NCI-H2029 (cell line): ENCODE results near the gene NPTX2.

Source experiments
- DNase-seq: peaks from one replicate; lab custom pipeline; 2025; lab: John Stamatoyannopoulos, UW

The NPTX2 gene

GRCh38 chr7:98618786-98619185 is 1.7 kb downstream of the NPTX2 start:
- peak; percentile 19 for DNase-seq

DNA sequence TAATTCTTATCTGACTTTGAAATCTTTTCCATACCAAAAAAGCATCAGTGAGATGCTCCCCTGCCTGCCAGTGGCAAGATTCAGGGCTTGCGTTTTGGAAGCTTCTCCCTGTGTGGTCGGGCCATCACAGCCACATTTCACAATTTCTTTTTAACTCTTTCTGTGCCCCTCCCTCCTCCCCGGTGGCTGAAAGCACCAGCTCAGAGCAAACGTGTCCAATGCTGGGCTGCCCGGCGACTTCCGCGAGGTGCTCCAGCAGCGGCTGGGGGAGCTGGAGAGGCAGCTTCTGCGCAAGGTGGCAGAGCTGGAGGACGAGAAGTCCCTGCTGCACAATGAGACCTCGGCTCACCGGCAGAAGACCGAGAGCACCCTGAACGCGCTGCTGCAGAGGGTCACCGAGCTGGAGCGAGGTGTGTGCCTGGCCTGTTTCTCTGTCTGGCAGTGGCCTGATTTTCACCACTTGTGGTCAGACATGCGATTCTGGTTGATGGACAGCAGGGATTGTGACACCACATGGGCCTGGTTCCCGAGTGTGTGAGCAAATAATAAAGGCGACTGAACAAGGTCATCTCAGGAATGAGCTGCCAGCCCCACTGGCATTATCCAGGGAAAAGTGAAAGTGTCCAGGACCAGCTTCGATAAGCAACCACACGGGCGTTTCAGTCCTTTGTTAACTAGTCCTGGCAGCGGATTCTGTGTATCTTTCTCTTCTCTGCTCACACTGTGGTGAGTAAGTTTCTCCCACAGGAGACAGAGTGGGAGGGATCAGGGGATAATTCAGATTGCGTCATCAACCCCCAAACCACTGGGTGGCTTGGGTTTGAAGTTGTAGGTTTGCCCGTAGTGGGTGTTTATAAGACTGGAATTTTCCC is 2.6 kb downstream of the NPTX2 start:
- DNase-seq = peak; percentile 62

DNA sequence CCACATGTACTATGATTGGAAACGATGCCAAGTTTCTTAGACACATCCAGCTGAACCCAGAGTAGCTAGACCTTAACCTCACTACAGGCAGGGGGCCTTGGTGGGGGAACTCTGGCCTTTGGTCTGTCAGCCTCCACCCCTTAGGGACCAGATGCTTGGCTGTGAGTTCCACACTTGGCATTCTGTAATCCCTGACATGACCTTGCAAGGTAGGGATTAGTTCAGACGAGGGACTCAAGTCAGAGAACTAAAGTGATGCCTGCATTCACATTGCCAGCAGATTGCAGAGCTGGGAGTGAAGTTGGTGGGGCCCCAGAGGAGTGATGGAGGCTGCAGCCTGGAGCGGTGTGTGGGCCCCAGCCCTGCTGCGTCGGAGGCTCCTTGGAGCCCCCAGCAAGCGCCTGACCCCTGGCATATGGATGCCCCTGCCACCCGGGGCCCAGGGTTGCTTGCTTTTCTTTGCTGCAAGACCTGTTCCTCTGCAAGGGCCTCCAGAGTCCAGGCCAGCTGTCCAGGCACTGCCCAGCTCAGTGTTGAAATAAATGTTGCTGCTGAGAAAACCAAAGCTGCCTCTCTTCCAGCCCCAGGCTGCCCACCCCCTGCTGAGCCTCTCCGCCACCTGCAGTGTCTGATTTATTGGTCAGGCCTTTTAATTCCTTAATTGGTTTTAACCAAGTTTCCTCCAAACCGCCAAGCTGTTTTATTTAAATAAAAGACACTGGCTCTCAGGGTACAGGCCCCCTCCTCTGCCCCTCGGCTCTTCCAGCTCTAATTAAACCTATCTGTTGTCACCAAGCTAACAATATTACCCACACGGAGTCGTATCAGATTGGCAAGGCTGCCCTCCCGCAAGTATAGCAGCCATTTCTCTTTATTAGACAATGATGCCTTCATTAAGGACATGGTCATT is 4.7 kb downstream of the NPTX2 start:
- DNase-seq = no peak

- DNase-seq = no peak
These were observed 5.8 kb downstream of the NPTX2 start for GRCh38 chr7:98622926-98623325.

DNA sequence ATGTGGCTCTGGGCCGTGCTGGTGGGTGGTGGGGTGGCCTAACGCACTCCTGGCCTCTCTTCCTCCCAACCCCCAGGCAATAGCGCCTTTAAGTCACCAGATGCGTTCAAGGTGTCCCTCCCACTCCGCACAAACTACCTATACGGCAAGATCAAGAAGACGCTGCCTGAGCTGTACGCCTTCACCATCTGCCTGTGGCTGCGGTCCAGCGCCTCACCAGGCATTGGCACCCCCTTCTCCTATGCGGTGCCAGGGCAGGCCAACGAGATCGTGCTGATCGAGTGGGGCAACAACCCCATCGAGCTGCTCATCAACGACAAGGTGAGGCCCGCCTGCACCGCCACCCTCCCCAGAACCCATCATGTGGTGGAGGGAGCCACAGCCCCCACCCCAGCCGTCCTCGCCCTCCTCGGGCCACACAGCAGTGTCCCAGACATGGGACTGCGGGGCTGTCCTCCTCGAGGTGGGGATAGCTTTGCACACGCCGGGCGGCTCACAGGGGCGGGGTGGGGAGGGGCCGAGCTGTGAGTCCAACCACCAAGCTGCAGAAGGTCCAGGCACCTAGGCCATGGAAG is 7.8 kb downstream of the NPTX2 start:
- no peak for DNase-seq

DNA sequence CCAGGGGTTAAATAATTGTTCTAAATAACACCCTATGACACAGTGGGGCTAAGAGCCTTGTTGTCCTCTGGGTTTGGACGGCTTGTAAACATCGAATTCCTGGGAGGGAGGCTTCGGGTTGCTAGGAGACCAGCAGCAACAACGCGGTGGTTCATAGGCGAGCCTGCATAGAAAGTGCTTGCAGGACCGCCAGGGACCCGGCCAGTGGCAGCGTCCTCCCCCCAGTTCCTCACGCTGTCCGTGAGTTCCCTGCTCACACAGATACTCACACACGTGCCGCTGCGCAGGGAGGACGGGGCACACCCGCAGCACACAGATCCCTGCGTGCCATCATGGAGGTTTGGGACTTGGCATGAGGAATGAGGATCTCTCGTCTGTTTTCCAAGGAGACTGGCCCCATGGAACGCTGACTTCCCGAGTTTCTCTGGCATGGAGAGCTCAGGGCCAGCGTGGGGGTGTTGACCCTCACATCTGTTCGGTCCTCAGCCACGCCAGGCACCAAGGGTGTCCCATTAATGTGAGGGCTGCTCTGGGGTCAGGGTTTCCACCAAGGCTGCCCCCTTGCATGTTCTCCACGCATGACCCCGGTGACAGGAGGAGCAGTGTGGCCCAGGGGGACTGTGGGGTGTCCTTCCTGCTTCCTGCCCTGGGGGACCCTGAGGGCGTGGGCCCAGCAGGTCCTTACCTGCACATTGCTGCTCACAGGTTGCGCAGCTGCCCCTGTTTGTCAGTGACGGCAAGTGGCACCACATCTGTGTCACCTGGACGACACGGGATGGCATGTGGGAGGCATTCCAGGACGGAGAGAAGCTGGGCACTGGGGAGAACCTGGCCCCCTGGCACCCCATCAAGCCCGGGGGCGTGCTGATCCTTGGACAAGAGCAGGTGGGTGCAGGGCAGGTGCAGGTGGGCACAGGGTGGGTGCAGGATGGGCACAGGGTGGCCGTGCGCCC is 9.7 kb downstream of the NPTX2 start:
- DNase-seq = no peak

DNA sequence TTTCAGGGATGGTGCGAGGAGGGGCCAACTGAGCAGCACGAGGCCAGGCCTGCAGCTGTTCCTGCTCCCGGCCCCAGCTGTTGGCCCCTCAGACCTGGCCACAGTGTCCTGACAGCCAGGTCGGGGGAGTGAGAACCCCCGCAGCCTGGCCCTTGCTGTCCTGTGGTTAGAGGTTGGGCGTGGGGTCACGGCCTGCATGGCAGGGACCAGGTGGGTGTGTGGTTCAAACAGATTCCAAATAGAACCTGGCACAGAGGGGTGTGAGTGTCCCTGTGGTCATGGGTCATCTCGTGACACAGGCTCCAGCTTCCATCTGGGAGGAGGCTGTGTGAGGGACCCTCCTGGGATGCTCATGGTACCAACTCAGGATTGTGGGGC is 10.3 kb downstream of the NPTX2 start:
- no peak for DNase-seq

DNA sequence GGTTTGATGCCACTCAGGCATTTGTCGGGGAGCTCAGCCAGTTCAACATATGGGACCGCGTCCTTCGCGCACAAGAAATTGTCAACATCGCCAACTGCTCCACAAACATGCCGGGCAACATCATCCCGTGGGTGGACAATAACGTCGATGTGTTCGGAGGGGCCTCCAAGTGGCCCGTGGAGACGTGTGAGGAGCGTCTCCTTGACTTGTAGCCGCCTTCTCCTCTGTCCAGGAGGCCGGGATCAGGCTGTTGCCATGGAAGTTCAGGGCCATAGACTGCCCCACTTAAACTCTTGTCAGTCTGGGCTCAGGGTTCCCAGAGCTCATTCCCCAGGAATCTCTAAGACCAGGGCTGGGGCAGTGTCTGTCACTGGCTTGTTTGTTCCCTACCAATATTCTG is 11.3 kb downstream of the NPTX2 start:
- DNase-seq = no peak

GRCh38 chr7:98629001-98629431 is 11.9 kb downstream of the NPTX2 start:
- DNase-seq = no peak

- DNase-seq = no peak
These were observed 13.1 kb downstream of the NPTX2 start for GRCh38 chr7:98630149-98630548.

DNA sequence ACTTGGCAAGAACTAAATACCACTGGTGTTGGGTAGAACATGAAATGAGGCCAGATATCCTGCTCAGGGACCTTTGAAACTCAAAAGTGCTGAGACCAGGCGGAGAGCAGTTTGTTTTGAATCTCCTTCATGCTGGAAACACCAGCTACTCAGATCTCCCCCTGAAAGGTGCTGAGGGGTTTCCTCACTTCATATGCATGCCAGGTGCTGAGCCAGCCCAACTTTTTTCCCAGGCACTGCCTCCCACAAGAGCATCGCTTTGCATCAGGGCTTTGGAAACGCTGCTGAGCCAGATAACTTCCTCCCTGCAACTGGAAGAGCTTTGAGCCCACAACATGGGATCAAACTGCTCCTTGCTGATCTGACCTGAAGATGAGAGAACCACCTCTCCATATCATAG is 13.7 kb downstream of the NPTX2 start:
- DNase-seq = no peak

GRCh38 chr7:98638853-98639252 is 21.8 kb downstream of the NPTX2 start:
- DNase-seq = no peak

GRCh38 chr7:98640375-98640774 is 23.3 kb downstream of the NPTX2 start:
- no peak for DNase-seq

DNA sequence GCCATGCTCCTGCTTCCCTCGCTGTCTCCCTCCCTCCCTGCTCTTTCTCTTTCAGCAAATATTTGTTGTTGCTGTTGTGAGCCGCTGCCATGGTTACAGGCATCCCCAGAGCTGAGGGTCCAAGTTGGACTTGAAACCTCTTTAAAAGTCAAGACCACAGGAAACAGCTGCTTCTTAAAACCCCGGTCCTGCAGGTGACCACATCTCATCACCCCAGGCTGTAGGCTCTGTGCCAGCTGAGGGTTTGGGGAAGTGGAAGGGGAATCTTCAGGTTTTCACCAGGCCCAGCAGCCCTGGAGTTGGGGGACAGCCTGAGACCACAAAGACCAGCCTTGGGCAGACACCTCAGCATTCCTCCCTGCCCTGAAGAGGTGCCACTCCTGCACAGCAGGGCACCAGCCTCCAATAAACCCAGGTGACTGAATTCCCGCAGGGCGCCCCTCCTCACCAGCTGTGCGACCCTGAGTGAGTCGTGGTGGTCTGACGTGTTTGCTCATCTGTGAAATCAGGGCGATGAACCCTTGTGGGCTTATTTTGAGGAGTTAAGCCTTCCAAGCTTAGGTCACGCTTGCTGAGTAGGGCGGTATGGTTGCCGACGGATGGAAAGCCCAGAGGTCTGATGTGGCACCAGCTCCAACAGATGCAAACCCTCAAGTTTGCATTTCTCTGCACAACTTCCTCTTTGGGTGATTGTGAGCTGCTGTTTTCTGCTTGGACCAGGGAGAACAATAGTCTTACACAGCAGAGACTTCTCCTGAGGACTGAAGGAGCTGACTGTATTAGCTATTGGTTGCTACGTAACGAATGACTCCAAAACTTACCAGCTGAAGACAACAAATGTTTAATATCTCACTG is 24.8 kb downstream of the NPTX2 start:
- DNase-seq = peak; percentile 24

DNA sequence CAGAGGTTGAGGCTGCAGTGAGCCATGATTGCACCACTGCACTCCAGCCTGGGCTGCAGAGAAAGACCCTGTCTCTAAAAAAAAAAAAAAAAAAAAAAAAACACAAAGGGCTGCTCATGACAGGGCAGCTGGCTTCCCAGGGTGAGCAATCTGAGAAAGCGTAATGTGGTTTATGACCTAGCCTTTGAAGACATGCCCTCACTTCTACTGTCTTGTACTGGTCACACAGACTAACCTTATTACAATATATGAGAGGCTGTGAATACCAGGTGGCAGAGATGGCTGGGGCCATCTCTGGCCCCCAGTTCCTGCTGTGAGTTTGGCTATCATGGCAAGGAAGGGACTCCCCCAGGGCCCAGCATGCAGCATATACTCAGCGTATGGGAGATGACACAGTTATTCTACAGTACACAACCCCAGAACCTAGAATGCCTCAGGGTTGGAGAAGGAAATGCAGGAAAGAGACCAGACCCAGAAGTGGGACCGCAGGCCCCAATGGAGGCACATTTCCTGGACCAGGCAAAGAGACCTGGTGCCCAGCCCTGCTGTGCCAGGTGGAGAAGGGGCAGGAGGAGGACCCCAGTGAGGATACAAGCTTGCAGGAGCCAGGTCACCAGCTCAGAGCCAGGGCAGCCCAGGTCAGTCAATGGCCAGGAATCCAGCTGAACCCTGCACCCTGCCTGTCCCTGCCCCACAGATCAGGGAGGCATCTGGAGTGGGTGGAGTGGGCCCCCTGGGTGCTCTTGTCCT is 26.3 kb downstream of the NPTX2 start:
- no peak for DNase-seq

DNA sequence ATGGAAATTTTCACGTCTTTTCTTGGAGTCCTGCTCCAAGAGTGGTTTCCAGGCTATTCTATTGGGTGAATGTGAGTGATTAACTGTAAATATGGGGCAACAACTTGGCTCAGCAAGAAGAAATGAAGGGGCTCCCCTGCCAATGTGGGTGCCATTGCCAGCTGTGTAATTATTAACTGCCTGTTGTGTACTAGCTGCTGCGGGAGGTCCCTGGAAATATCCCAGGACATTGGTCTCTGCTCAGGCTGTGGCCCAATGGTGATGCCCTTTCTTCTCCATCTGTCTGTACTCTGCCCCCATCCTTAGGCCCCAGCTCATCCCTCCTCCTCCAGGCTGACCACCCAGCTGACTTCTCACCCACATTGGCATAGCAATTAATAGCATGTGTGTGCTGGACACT is 29.4 kb downstream of the NPTX2 start:
- DNase-seq = no peak

DNA sequence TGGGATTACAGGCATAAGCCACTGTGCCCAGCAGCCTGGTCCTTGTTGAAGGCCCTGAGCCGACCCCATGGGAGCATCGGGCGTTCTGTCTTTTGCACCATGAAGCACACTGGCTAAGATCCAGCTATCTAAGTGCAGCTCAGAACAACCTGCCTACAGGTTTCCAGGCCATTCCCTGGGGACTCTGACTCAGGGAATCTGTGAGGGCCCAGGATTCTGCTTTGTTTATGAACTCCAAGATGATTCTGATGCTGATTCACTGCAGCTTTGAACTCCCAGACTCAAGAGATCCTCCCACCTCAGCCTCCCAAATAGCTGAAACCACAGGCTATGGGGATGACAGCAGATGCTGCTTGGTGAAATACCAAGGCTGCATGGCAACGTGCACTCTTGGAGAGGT is 30.2 kb downstream of the NPTX2 start:
- DNase-seq = no peak

DNA sequence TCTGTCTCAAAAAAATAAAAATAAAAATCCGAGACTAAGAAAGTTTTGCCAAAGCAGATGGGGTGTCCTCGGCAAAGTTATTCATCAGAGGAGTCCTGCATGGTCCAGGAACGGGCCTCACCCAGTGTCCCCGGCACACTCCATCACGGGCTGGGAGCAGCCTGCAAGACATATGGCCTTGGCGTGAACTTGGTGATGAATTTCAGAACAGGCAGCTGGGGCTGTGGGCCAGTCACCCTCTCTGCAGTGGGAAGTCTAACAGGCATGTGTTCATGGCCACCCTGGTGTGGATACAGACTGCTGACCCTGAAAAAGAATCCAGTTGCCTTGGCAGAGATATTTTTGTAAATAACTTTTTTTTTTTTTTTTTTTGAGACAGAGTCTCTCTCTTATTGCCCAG is 34.7 kb downstream of the NPTX2 start:
- no peak for DNase-seq

DNA sequence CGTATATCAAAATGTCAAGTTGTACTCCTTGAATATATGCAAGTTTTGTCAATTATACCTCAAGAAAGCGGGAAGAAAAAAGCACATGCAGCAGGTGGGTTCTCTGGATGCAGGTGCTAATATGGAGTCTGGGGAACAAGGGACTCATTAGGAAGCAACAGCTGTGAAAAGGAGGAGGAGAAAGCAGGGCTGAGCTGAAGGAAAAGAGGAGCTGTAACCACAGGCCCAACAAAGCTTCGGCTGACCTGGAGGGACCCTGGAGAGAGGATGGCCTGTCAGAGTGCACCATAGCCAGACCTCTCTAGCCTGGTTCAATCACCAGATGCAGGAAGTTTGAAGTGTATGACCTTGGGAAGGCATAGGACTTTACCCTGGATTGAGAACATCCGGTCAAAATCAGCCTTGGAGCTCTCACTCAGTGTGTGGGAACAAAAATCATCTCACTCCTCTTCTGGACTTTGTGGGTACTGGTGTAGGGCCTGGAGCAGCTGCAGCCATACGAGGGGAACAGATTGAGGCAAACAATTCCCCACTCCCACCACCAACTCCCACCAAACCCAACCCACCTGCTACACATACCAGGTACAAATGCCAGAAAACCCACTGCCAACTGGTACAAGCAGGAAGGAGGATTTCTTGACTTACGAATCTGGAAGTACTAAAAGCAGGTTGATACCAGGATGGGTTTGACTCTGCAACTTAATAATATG is 36.7 kb downstream of the NPTX2 start:
- no peak for DNase-seq
